Measurements from ENCODE around the gene CSNK1G2.
"Not testable (repeated sequence)": the region's sequence is repeated elsewhere in the genome, so short reads cannot be mapped to it uniquely, and the experiment has no call there.

The CSNK1G2 gene

DNA sequence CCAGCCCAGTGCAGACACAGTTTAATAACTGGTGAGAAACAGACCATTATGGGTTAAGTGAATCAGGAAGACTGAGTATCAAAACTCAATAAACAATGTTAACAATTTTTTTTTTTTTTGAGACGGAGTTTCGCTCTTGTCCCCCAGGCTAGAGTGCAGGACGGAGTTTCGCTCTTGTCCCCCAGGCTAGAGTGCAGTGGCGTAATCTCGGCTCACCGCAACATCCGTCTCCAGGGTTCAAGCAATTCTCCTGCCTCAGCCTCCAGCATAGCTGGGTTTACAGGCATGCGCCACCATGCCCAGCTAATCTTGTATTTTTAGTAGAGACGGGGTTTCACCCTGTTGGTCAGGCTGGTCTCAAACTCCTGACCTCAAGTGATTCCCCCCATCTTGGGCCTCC is 47.5 kb downstream of the CSNK1G2 start:
- not testable (repeated sequence) for DNase-seq (ENCODE audit: low read depth in 2 of 2)

DNA sequence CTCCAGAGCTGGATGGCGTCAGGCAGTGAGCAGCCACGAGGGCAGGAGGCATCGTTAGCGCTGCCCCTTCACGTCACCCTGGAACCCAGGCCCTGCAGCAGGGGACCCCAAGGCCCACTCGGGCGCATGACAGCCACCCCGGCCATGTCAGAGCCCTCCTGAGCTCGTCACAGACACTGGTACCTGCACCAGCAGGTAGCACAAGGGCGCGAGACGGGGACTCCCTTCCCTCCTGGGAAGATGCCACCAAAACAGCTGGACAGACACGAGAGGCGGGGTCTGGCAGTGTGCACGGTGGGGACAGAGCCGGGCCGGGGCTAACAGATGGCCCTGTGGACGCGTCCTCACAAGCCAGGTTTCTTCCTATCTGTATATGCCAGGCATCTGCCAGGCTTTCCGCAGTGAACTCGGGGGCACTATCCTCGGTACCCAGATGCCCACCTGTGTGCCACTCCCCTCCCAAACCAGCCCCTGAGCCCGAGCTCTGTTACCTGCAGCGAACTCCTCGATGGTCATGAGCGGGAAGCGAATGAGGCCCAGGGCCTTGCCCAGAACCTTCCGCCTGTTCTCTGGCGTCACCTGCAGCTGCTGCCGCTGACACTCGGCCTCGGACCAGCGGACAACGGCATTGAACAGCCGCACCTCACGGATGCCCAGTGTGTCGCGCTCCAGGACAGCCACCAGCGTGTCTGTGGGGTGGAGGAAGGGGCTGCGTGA is 48.7 kb downstream of the CSNK1G2 start:
- no peak for DNase-seq (ENCODE audit: low read depth in 2 of 2)

DNA sequence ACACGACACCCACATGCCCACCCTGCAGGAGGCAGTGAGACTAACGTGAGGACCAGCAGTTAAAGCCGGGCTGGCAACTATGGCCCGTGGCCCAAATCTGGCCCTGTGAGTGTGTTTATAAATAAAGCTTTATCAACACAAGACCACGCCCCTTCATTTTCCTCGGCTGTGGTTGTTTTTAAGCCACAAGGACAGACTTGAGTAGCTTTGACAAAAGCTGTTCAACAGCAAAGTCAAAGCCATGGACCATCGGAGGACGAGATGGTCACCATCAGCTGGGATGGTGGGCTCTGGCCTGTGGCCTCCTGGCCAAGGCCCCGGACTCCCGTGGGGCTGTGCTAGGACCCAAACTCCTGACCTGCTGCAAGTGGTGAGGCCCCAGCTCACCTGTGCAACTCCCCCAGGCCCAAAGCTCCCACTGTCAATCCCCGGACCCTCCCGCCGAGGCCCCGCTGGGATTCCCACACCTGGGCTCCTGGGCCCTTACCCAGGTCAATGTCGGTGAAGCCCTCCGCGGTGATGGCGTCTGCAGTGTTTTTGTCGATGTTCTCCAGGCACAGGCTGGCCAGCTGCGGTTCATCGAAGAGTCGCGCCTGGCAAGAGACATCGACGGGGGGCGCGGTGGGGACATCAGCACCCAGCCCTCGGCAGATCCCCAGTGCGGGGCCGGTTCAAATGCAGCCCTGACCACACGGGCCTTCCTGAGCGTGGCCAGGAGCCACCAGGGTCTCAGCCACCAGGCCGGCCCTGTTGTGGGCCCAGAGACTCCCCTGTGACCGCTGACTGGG is 49.5 kb downstream of the CSNK1G2 start:
- DNase-seq (ENCODE audit: low read depth in 2 of 2), result no peak

DNA sequence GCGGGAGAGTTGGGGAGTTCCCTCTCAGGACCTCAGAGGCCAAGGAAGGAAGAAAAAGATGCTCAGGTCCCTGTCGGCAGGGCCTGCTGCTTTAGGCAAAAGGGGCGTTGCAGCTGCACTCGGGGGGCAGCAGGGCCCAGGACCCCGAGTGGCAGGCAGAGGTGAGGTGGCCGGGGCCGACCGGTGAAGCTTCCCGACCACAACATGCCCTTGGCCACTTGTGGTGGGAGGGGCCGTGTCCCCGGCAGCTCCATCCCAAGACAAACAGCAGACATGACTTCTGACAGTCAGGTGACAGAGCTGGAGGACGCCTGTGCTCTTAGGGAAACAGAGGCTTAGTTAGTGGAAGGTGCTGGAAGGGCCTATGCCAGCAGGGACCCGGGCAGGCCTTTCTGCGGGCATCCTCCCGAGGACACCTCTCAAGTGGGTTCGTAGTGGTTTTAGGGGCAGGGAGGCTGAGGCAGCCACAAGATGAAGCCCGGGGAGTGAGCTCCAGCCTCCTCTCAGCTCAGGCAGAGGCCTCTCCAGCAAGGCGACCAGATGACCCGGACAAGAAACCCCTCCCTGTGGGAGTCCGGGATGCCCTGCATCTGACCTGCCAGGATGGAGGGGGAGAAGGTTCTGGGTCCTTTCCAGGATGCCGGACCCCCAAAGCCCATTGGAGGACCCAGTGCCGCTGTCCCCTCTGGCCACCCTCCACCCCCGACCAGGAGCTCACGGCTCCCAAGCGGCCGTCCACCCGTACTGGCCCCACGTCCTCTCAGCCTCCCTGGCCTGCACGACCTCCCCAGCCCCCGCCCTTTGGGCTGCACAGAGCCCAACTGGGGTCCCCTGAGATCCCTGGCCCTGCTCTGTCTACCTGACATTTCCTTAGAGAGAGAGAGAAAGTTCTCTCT is 50.3 kb downstream of the CSNK1G2 start:
- no peak for DNase-seq (ENCODE audit: low read depth in 2 of 2)

DNA sequence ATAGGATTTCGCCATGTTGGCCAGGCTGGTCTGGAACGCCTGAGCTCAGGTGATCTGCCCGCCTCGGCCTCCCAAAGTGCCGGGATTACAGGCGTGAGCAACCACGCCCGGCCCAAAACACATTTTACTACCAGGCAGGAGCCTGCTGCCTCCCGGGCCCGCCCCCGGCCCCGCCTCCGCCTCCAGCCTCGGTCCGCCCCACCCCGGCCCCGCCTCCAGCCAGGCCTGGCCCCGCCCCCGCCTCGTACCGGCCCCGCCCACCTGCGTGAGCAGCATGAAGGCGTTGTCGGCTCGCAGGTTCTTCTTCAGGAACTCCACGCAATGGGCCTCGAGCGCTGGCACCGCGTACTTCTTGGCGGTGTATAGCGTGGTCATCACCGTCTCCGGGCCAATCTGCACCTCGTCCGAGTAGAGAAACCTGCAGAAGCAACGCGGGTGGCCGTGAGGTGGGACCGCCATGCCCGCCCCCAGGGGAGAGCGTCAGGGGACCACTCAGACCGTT is 51.8 kb downstream of the CSNK1G2 start:
- DNase-seq (ENCODE audit: low read depth in 2 of 2), result peak in 1 of 2 donors; percentile 29

DNA sequence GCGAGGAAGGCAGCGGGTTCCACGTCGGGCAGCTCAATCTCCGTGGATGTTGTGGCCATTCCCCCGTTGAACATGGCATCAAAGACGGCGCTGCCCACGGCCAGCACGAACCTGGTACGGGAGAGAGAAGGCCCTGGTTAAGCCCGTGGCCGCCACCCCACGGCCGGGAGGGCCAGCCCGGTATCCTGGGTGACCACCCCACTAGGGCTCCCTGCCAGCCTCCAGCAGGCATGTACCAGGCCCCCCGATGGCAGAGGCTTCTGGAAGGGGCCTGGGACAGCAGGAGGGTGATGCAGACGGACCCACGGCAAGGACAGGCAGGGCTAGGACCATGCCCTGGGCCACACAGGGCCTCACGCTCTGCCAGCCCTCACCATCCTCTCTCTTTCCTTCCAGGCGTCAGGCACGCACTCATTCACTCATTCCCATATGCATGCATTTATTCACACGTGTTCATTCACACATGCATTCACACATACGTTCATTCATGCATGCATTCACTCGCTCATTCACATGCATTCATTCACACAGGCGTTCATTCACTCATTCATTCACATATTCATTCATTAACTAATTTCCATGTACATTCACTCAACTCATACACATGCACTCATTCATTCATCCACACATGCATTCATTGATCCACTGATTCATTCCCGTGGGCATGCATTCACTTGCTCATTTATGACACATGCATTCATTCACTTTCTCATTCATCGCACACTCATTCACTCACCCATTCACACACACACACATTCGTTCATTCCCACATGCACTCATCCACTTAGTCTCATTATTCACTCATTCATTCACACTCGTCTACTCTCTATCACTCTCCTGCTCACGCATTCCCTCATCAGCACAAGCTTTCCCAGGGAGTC is 56.6 kb downstream of the CSNK1G2 start:
- no peak for DNase-seq (ENCODE audit: low read depth in 2 of 2)

DNA sequence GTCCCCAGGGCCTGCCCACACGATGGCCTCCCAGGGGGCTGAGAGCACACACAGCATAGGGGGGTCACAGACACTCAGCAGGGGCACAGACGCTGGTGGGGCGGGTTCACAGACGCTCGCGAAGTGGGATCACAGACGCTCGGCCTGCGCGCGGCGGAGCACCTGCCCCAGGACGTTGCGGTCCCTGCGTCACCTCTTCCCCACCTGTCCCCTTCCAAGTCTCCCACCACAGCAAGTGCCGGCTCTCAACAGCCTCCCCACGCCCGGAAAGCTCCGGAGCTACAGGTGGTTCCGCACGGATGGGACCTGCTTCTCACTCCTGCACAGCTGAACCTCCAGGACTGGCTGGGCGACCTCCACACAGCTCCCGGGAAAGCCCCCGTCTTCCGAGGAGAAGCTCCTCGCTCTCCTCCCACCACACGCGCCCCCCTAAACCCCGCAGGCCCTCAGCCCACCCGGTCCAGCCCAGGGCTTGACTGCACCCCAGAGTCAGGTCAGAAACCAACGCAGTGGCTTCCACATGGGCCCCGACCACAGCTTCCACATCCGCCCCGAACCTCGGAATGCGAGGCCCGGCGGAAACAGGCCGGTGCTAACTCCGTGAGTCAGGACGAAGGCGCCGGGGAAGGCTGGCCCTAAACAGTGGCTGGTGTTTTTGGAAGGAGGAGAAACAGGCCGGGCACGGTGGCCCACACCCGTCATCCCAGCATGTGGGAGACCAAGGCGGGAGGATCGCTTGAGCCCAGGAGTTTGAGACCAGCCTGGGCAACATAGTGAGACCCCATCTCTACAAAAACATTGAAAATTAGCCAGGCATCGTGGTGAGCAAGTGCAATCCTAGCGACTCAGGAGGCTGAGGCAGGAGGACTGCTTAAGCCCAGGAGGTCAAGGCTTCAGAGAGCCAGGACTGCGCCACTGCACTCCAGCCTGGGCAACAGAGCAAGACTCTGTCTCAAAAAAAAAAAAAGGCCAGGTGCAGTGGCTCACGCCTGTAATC is 58.0 kb downstream of the CSNK1G2 start:
- no peak for DNase-seq (ENCODE audit: low read depth in 2 of 2)

DNA sequence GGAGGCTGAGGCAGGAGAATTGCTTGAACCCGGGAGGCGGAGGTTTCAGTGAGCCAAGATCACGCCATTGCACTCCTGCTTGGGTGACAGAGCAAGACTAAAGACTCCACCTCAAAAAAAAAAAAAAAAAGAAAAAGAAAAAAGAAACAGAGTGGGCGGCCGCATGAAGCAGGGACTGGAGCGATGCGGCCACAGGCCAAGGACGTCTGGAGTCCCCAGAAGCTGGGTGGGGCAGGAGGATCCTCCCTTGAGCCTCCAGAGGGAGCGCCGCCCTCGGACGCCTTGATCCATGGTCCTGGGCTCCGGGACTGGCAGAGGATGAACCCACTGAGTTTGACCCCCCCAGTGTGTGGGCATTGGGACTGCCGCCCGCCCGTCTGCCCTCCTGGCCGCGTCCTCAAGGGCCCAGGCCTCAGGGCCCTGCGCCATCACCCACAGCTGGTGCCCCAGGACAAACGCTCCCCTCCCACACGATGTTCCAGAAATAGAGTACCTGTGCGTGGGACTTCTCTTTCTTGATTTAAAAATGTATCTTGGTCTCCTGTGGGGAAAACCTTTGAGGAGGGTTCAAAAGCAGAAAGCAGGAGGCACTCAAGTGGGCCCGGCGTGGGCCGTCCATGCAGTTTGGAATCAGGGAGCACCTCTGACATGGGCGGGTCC is 59.0 kb downstream of the CSNK1G2 start:
- no peak for DNase-seq (ENCODE audit: low read depth in 2 of 2)

DNA sequence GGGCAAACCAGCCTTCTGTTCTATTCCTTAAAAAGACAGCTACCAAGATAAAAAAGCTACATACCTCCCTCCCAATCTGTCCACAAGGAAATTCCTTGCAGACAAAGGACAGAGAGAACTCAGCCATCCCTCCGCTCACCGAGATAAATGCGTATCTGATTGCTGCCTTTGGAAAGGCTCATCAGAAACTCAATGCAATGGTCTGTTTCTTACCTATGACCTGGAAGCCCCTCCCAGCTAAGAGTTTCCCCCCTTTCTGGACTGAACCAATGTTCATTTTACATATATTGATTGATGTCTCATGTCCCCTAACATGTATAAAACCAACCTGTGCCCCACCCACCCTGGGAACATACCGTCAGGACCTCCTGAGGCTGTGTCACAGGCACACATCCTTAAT is 62.9 kb downstream of the CSNK1G2 start:
- no peak for DNase-seq (ENCODE audit: low read depth in 2 of 2)

DNA sequence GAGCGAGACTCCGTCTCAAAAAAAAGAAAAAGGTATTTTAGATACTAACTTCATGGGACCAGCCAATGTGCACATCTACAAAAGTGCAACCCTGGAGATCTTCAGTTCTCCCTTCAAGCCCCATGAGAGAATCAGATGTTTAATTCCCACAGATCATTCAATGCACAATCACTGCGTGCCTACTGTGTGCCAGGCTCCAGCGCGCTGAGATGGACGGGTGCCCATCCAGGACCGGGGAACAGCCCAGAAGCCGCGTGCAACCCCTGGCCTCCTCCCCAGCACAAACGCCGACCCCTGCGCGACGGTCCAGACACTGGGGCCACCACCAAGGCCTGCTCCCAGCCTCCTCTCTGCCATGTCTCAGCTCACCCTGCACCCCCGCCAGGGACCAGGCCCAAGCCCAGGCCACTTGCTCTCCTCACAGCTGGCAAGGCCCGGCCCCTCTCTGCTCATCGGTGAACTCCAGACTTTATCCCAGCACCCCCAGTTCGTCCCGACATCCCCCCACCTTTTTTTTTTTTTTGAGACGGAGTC is 69.2 kb downstream of the CSNK1G2 start:
- no peak for DNase-seq (ENCODE audit: low read depth in 2 of 2)

DNA sequence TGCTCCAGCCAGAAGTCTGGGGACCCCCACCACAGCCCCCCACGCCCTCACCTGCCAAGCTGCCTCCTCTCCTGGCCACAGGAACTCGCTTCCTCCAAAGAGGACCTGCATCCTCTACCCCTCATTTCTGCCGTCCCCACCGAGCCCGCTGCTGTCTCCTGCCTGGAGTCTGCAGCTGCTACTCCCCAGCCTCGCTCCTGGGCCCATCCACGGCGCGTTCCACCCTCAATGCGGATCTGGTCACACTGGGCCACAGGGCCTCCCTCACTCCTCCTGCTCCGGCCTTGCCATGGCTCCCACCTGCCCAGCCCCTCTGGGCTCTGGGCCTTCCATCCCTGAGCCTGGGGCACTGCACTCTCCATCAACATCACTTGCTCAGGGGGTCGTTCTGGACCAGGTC is 70.2 kb downstream of the CSNK1G2 start:
- no peak for DNase-seq (ENCODE audit: low read depth in 2 of 2)

DNA sequence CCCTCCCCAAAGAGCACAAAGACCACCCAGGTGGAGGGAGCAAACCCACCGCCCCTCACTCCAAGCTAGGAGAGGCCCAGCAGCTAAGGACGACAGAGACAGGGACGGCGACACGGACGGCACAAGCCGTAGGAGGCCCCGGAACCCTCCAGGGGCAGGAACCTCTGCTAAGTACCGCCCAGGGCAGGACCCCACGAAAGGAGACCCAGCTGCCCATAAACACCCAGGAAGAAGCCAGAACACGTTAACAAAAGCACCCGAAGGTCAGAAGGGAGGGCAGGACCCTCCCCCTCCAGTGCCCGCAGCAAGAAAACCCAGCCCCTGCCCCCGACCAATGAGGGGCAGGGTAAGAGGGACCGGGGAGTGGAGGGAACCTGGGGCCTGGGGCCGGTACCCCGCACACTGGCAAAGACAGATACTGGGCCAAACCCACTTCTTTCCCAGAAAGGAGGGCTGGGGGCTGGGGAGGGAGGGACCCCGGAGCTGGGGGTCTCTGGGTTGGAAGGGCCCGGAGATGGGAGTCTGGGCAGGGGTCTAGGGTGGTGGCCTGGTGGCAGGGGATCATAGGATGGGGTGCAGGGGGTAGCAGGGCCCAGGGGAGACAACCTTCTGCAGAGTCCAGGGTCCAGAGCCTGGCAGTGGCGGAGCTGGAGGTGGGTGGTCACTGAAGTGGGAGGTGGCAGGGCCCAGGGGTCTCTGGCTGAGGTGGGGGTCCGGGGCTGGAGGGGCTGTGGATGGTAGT is 72.1 kb downstream of the CSNK1G2 start:
- DNase-seq (ENCODE audit: low read depth in 2 of 2), result no peak

DNA sequence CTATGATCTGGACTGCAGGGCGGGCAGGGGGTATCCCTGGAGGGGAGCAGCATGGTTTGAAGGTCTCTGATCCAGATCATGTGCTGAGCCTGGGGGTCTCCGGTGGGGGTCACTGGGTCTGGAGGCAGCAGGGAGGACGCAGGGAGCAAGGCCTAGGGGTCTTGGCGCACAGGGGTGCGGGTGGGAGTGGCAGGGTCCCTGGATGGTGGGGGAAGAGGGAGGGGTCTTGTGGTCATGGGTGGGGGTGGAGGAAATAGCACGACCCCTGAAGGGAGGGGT is 72.7 kb downstream of the CSNK1G2 start:
- no peak for DNase-seq (ENCODE audit: low read depth in 2 of 2)

DNA sequence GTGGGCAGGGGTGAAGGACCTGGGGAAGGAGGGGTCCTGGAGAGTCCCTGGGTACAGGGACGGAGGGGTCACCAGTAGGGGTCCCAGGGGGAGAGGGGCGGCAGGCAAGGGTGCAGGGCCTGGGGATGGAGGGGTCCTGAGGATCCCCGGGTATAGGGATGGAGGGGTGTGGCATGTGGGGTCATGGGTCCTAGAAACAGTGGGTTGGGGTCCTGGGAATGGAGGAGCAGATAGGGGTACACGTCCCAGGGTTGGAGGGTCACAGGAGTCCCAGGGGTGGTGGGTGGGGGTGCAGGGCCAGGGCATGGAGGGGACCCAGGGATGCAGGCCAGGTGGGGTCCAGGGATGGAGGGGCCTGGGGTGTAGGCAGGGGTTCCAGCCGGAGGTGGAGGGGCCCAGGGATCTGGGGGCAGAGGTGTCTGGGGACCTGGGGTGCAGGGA is 73.2 kb downstream of the CSNK1G2 start:
- no peak for DNase-seq (ENCODE audit: low read depth in 2 of 2)

DNA sequence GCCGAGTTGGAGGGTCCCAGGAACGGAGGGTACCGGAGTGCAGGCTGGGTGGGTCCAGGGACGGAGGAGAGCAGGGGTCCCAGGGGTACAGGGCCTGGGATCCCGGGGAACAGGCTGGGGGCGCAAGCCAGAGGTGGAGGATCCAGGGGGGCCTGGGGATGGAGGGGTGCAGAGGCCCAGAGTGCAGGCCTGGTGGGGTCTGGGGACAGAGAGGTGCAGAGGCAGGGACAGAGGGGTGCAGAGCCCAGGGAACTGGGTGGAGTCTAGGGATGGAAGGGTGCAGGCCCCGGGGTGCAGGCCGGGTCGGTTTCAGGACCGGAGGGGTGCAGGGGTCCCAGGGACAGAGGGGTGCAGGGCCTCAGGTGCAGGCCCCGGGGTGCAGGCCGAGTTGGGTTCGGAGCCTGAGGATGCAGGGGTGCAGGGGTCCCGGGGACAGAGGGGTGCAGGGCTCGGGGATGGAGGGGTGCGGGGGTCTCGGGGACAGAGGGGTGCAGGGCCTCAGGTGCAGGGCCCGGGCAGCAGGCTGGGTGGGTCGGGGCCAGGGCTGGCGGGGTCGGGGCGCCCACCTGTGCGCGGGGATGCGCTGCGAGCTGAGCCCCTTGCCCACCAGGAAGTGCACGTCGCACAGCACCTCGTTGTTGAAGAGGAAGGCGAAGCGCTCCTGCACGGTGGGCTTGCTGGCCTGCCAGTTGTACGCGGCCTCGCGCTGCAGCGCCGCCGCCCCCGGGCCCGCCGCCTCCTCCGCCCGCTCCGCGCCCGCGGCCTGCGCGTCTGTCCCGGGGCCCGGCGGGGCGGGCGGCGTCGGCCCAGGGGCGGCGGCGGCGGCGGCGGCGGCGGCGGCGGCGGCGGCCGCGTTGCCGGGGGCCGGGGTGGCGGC is 74.0 kb downstream of the CSNK1G2 start:
- DNase-seq (ENCODE audit: low read depth in 2 of 2), result no peak

DNA sequence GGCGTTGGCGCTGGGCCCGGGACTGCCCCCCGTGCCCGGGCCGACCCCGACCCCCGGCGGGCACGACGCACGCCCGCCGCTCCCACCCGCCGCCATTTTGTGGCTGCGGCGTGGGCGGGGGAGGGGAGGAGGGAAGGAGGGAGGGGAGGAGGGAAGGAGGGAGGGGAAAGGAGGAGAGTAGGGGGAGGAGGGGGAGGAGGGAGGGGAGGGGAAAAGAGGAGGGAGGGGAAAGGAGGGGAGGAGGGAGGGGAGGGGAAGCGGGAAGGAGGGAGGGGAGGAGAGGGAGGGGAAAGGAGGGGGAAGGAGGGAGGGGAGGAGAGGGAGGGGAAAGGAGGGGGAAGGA is 74.6 kb downstream of the CSNK1G2 start, which contains the start of gene BTBD2:
TSS of gene BTBD2 (minus strand) at position 107 of the 343 bp plus-strand sequence. CDS start at position 96, 11 bp downstream.
- DNase-seq (ENCODE audit: low read depth in 2 of 2), result peak; percentile 43 to 56

DNA sequence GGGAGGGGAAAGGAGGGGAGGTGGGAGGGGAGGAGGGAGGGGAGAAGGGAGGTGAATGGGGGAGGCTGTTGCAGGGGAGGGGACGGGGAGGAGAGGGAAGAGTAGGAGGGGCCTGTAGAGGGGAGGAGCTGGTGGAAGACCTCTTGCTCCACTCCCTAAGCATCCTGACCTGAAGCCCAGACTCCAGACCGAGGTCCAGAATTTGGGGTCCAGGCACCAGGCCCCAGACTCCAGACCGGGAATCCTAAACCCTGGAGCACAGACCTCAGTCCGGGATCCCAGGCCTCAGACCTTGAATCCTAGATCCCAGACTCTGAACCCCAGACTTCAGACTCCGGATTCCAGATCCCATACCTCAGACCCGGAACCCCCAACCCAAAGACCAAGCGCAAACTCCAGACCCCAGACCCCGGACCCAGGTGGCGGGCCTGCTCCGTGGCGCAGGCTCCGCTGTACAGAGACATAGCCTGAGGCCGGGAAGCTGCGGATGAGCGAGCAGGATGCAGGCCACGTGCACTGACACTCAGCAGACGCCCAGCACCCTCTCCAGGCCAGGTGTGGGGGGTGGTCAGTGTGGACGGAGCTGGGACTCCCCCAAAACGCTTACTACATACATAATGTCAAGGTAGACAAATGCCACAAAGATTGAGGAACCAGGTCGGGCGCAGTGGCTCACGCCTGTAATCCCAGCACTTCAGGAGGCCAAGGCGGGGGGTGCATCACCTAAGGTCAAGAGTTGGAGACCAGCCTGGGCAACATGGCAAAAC is 75.3 kb downstream of the CSNK1G2 start:
- DNase-seq (ENCODE audit: low read depth in 2 of 2), result peak in 1 of 2 donors; percentile 39
